Effector CD8-positive, alpha-beta T cell (primary cell): ENCODE results near the gene LRRC4.

Experiments used
- DNase-seq: peaks from one replicate; lab custom pipeline; 2025; lab: John Stamatoyannopoulos, UW

Gene LRRC4

DNA sequence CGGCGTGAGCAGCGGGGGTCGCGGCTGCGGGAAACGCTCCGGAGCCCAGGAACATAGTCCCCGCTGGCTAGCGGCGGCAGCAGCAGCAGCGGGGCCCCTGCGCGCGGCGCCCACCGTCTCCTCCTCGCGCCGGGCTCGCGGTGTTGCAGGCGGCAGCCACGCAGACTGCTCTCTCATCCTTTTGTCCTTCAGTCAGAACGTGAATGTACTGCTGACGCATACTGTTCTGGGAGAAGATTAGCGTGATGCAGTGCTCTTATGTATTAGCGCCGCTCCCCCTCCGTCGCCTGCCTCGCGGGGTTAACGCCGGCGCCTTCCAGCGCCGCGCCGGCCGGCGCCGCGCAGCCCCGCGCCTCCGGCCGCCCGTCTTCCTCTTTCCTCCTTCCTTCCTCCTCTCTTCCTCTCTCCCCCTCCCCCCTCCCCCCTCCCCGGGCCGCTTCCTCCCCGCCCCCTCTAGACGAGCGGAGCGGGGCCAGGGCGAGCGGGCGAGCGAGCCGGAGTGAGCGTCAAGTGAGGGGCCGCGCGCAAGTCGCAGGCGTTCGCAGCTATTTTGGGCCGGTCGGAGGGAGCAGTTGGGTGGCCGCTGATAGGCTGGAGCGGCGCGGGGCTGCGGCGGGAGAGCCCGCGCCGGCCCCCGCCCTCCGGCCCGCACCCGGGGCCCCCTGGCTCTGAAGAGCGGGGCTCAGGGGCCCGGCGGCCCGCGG is 816 bp upstream of the LRRC4 start:
- DNase-seq = peak; percentile 9

DNA sequence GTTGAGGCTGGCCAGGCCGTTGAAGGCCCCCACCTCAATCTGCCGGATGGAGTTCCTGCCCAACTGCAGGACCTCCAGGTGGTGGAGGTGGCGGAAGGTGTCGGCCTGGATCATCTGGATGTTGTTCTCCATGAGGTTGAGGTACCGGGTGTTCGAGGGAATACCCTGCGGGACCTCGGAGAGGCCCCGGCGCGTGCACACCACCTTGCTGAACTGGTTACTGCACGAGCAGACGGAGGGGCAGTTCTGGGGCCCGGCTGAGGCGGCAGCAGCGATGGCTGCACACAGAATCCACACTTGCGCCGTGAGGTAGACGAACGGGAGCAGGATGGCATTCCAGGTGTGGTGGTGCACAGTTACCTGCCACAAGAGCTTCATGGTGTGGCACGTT is 979 bp downstream of the LRRC4 start:
- DNase-seq = no peak

DNA sequence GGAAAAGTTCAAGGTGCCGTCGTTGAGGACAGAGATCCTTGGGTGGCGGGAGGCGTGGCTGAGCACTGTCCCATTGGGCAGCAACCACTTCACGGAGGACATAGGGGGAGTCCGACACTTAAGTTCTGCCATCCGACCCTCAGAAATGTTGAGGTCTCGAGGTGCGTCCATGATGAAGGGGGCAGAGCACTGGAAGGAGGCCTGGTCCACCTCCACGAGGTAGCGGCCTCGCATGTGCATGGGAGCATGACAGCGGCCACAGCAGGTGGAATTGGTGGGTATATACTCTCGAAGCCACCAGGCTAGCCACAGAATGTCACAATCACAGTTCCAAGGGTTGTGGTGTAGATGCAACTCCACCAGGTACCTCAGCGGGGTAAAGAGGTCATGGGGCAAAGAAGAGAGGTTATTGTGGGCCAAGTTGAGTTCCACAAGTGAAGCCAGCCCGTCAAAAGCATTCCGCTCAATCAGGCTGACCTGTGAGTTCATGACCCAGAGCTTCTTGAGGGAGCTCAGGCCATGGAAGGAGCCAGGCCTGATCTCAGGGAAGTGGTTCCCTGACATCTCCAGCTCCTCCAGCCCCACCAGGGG is 1.7 kb downstream of the LRRC4 start:
- no peak for DNase-seq

DNA sequence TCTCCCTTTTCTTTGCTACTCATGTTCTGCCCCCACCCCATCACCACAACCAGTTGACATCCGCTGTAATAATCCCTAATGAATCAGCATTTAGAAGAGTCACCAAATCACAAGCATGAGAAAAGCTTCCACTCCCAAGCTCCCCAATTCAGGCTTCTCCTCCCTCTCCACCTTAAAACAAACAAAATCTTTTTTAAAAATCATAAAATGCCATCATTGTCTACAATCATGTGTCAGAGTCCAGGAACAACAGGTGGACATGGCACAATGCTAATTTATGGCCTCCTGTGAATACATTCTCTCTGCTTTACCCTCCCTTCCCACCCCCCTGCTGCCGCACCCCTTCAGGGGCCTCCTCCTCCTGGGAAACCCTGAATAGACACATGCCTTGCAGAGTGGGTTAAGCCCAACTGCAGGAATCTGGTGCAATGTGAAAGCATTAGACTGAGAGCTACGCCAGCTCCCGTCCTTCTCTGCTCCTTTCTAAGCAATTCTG is 3.7 kb downstream of the LRRC4 start:
- DNase-seq = no peak

DNA sequence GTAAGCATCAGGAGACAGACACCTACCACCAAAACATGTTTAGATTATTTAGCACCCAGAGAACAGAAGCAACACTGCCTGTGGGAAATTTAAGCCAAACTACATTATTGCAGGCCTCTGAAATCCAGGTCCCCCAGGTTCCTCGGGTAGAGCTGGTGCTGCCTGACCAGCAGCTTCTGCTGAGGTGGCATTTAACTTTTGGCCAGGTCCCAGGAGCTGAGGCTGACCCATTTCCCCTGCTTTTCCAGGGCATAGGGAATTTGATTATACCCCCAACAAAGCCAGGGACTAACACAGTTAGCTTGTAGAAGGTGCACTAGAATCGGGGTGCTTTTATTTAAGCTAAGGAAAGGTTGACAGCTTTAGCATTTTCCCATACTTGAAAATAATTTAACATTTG is 4.7 kb downstream of the LRRC4 start:
- DNase-seq = no peak

DNA sequence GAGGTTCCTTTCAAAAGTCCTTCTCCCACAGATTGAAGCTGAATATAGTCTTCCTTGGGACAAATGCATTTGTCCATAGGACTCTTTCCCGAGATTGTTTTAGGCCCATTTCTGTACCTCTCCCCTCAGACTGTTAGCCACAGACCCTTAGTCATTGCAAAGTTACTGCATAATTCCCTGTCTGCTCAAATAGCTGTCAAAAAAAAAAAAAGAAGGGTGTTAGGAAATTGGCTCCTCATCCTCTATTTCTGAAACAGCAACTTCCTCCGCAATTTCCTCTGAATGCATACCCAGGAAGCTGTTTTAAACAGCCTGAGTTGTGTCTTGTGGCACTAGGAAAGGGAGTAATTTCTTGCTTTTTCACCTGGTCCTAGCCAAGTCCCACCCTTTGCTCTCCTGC is 5.4 kb downstream of the LRRC4 start:
- no peak for DNase-seq

DNA sequence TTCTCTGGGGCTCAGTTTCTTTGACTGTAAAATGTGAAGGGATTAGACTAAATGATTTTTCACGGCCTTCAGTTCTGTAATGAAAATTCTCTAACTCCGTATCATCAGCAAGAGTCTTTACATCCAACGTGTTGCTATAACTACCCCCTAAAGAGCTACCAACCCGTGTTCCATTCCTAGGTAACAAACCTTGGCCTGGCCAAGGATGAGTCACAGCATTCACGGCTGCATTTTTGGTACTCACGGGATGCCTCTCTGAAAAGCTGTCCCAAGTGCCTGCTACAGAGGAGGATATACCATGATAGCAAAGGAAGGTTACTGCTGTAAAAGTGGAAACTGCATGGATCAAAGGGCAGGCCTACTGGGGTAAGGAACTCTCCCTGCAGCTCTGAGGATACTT is 5.9 kb downstream of the LRRC4 start:
- DNase-seq = no peak

DNA sequence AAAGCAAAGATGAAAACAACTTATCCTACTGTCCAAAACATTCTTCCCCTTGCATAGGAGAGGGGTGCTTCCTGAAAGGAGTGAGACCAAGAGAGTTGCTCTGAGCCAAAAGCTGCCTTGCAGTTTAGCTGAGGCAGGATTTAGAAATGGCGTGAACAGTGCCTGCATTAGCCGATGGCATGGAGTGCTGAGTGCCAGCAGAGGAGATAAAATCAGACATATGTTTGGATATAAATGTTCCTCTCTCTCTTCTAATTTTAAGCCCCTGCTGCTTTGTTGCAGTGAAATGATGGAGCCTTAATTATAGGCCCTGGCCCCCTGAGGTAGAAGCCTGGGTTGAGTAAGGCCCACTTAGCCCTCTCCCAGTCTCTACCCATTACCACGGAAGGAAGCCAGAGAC is 7.1 kb downstream of the LRRC4 start:
- no peak for DNase-seq

DNA sequence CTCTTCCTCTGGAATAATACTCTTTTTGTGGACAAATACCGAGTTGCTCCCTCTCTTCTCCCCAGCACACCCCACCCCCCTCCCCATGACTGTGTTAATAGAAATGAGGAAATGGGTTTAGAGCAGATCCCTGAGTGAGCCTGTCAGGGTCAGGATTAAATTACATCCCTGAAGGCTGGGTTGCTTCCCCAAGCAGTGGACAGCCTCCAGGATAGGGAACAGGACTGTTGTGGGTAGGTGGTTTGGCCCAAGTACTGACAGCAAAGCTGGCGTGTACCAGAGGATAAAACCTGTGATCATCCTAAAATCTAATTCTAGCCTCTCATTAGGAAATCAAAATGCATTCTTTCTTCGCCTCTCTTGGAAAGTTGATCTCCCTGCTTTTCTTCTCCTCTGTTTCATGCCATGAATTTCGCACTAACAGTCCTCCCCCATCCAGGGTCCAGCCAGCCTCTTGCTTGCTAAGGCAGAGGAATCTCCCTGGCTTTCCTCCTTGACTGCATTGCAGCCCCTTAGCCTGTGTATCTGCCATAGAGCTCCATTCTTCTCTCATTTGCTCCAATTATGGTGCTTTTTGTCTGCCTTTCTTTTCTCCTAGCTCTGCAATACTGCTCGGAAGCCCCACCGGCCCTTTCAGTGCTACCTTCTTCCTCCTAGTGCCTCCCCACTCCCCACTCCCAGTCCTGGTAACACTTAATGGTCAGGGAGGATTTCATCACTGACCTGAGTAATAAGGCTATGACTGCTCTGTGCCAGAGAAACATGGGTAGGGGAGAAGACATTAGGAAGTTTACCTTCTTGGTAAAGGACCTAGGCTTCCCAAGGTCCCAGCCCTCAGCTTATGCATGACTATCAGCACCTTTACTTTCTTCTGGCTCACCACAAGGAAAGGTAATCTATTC is 8.4 kb downstream of the LRRC4 start:
- DNase-seq = no peak

DNA sequence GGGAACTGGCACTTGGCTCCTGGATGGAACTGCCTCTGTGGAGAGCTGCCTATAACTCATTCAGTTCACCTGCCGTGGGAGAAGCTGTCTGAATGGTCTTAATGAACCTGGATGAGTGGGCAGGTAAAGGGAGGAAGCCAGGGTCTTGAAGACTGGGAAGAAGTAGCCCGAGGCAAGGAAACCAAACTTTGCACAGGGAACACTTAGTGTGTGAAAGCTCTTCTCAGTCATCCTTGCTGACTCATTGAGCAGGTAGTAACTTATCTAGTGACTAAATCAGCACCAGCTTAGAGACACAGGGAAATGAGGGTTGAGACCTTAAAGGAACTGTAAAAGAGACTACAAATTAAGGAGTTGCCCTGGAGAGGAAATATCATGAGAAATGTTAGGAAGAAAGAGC is 9.9 kb downstream of the LRRC4 start:
- DNase-seq = no peak

DNA sequence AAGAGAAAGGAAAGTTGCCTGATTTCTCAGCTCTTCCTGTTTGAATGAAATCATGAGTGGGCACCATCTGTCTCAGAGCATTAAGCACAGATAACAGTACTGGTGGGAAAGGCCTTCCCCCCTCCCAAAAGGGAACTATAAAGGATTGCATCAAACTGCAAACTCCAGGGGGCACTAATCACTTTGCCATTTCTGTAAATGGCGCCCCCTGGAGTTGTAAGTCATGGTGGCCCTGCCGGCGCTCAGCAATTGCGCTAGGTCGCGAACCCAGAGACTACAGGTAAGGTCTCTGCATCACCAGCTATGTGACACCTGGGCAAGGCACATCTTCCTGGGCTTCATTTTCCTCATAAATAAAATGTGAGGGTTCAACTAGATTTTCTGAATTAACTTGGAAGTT is 11.1 kb downstream of the LRRC4 start:
- DNase-seq = no peak

DNA sequence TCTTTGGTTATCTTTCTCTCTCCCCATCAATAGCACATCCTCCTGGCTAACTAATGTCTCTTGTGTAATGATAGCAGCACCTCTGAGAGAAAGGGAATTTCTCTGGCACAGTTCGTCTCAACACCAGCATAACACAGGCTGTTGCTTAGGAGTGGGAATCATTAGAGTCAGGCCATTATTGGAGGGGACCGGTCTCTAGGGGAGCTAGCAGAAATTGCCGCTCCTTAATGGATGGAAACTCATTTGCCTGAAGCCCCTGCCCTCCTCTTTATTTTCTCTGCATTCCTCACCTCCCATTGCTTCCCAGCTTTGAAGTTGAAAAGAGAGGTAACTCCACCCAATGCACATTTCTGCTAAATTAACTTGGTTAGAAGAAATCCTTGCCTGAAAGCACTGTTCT is 11.9 kb downstream of the LRRC4 start:
- DNase-seq = no peak

DNA sequence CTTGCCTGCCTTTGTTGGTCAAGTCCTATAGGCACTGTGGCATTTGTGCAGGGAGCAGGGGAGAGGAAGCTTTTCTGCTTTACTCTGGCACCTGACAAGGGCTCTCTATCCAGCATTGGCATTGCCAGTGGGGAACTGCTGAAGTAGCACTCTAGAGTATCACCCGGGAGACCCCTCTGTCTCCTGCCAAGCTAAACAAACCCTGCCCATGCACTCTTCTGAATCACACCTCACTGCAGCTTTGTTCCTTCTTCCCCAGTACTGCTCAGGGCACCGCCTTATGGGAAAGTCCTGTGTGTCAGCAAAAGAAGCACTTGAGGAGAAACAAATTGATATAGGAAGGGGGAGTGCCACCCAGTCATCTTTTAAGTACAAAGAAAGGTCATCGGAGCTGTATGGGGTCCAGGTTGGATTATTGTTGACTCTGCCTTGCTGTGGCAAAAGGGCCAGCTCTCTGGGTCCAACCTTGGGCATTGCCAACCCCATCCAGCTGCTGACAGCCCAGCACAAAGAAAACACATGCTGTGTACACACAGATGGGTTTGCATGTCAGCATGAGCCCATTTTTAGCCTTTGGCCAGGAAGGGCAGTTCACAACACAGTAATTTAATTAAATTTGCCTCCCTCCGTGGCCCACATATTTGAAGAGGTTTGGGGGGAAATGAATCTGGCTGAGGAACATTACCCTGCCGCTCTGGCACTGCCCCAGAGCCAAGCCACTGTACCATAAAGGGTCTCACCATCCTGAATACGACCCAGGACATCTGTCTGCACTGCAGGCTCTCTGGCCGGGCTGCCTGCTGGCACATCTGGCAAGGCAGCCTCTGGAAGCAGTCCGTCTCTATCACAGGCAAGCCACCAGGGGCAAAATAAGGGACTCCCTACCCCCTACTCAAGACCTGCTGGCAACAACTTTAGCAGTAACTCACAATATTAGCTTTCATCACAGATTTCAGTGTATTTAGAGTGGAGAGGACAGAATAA is 13.1 kb downstream of the LRRC4 start:
- DNase-seq = no peak

DNA sequence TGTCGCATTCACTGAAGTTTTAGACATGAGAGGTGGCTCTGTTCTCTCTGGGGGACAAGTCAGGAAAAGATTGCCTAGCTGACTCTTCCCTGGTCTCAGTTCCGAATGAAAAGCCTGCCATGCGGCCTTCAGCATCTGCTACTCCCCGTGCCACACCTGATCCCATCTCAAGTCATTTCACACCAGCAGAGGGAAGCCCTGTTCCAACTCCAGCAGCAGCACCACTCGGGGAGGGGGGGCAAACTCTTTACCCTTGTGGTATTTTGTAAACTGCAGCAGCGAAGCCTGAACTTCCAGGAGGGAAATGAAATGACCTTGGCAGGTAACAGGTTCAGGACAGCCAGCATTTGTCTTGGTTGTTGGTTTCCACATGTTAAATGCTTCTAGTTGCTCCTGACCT is 13.8 kb downstream of the LRRC4 start:
- no peak for DNase-seq

DNA sequence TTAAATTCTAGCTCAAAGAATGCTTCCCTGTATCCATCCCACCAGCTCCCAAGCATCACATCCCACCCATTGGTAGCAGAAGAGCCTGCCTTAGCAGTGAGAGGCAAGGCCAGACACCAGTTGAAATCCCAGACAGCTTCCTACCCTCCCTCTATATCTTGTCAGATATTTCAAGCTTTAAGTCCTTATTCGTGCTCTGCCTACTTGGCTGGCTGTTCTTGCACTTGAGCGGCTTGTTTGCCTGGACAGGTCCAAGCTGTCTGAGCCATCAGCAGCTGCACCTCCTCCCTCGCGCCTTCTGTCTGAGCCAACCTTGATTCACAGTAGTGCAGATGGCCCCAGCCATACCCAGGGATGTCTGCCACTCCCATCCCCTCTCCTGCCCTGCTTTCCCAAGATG is 16.4 kb downstream of the LRRC4 start:
- DNase-seq = no peak

DNA sequence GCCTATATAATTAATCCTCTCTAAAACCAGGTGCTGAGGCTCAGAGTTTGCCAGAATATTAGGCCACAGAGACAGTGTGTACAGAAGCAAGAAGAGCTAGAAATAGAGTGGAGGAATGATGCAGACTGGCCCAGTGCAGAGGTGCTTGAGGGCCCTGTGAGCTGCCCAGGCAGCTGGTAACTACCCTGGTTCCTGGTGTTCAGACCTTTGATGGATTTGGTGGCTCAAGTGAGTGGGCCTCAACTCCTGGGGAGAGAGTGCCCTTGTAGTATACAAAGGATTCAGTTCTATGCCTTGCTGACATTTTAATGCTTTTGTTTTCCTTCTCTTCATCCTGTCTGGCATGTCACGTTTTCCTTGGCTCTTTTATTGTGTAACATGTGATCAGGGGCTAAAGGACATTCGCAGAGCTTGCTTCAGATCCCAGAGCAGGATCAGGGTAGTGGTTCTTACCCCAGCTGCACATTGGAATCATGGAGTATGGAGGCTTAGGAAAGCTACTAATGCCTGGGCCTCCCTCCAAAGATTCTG is 20.0 kb downstream of the LRRC4 start:
- no peak for DNase-seq

DNA sequence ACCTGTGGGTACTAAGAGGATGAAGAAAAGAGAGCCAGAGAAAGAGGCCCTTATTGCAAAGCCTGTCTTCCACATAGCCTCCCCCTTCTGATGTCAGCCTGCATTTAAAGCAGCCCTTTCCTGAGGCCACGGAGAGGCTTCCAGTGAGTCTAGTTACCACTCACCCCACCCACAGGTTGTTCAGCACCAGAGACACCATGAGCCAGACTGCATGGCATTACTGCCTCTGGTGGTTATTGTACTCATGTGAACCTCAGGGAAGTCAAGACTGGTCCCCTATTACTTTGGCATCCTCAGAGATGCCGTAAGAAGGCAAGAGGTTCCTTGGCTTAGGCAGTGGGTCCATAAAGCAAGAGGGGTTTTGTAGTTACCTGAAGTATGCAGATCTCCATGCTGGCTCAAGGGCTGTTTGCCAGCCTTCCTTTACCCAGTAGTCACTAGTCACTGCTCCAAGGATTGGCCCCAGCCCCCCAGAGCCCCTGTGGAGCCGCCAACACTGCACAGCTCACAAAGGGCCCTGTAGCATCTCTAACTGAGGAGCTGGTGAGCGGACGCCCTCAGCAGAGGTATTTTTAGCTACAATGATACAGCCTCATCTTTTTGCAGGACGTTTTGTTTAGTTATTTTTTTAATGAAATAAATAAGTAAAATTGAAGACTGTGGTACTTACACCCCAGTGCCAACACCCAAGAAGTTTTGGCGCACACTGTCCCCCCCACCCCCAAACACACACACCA is 20.7 kb downstream of the LRRC4 start:
- no peak for DNase-seq

DNA sequence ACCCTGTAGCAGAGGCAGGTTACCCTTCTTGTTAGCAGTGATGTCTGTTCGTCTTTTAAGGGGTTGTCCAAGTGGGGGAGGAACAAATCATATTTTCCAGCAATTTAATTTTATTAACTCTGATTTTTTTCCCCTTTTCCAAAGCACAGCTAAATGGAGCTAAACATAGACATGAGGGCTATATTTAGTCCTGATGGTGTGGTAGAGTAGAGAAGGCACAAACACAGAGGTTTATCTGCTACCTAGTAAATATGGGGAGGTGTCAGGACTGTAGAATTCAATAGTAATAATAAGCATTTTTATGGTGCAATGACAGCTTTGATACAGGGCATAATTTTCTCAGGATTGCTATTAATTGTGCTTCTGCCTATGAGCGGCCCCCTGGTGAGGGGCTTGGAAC is 22.5 kb downstream of the LRRC4 start:
- no peak for DNase-seq

DNA sequence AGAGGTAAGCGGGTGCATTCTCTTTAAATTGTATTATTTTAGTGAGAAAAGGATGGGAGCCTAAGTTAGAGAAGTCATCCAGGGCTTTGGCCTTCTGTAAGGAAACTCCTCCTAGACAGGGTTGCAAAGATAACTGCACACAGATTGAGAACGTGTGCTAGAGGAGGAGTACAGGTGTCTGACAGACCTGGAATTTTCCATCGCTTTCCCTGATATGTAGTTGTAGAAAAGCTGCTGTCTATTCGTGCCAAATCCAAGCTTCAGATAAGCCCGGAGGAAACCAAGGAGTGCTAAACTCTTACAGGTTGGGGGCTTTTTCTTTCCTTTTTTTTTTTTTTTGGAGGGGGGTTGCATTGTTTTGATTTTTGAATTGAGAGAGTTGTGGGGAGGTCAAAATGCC is 23.1 kb downstream of the LRRC4 start:
- no peak for DNase-seq

DNA sequence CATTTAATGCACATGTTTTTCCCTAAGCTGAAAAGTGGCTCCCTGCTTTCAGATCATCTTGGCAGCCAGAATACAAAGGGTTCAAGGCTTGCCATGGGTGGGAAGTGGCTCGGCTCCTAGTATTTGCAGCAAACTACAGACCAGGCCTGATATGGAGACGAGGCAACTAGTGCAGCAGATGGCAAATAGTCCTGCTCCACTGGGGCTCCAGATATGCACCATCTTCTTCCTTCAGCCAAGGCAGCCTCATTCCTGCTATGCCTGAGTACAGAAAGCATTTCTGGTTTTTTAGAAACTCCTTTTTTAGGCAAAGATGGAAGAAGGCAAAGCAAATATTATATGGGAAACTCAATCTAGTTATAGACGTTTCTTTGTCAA is 23.9 kb downstream of the LRRC4 start:
- no peak for DNase-seq
